Body of pancreas (tissue), 4 donors: ENCODE results near the gene COL23A1. TPM values are rescaled to one million over a fixed set of nuclear protein-coding genes. Genes with fewer than 3 reads are reported as not detected.

Experiments used
- ATAC-seq: fragments of 150-250 bp; one replicate; pipeline ENCODE4 v1.9.1; 2016
- DNase-seq, 4 donors: peaks; one replicate each; pipeline ENCODE4 v3.0.0-alpha.2; 2019
- H3K27ac ChIP-seq, 4 donors: fragments of 200-600 bp; sonication (generic); 1 replicate in 3 of 4; 2 replicates in 1 of 4; pipeline versions ENCODE4 v1.5.1 to v1.6.1; 2016 to 2019; ENCODE audit warnings: mild to moderate bottlenecking in 1 of 4, mixed read lengths in 1 of 4, moderate library complexity in 1 of 4
- H3K27me3 ChIP-seq, 2 donors: fragments of 200-600 bp; sonication (generic); one replicate each; pipeline ENCODE4 v1.6.0; 2016; ENCODE audit warnings: mild to moderate bottlenecking in 1 of 2
- H3K36me3 ChIP-seq, 2 donors: fragments of 200-600 bp; sonication (generic); replicated peaks in 1 of 2; 2 replicates each; pipeline ENCODE4 v1.5.1; 2016; ENCODE audit warnings: low read depth in 2 of 2; ENCODE audit not compliant: insufficient read depth in 1 of 2
- H3K4me1 ChIP-seq: fragments of 200-600 bp; sonication (generic); one replicate; pipeline ENCODE4 v1.6.0; 2016
- H3K4me3 ChIP-seq, 2 donors: fragments of 200-600 bp; sonication (generic); 1 replicate in 1 of 2; 2 replicates in 1 of 2; pipeline ENCODE4 v1.5.1; 2016 to 2019
- H3K9me3 ChIP-seq, 3 donors: fragments of 200-600 bp; sonication (generic); 1 replicate in 2 of 3; 2 replicates in 1 of 3; pipeline ENCODE4 v1.5.1; 2016
- POLR2A ChIP-seq, 3 donors: fragments of 450-650 bp; IDR thresholded peaks; one replicate each; pipeline ENCODE4 v1.6.1; 2016; ENCODE audit warnings: antibody characterized with exemption in 3 of 3, mild to moderate bottlenecking in 2 of 3
- WGBS, 2 donors: methylation state at CpG; one replicate each; pipeline ENCODE4 v1.1.5; 2017; 5-methylcytosine and 5-hydroxymethylcytosine counted together
- intact Hi-C: fragments of 100-400 bp; cut with DNase I; formaldehyde crosslinking; loops from one replicate; pipeline ENCODE4 v1.15.1; 2023
- total RNA-seq, 2 donors: library from RNA; depleted of rRNA; stranded (reverse); fragments of >200 nt; gene quantifications; one replicate each; pipeline ENCODE4 v1.1.0, GENCODE V29; 2016
- TF ChIP-seq, protein P1 (sequence below), 7 experiments: fragments of 450-650 bp in 4 of 7; fragments of 200-600 bp in 3 of 7; sonication (generic) in 3 of 7; IDR thresholded peaks; one replicate each; pipeline ENCODE4 v1.5.1; 2016 to 2019; ENCODE audit warnings: antibody characterized with exemption in 7 of 7

COL23A1 gene
- total RNA-seq, 2 donors from 2014 or later, result not detected

DNA sequence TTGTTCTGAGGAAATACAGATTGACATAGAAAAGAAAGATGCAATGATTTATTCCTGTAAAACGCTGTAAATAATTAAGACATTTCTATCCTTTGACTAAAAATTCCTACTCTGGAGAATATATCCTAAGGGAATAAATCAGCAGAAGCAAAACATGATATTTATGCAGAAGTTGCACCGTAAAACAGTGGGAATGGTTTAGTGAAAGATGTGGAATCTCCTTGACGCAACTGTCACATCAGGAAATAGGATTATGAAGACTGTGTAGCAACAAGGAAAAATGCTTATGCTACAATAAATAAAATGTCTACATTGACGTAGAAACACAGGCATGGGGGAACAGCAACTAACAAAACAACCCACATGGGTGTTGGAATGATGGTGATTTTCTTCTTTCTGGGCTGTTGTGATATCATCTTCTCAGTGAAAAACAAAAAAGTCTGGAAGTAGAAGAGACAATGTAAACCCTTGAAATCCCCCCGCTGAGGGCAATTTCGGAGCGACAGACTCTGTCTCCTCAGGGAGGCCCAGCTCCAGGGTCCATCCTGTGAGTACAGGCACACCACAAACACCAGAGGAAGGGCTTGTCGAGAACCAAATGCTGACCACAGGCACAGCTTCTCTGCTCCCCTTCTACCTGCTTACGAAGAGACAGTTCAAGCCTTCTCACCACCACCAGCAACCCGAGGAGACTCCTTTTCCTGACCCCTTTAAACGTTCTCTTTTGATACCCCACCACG lies 25.2 kb downstream of the COL23A1 start:
- H3K36me3 ChIP-seq, result no peaks in the 10 kb centered on the region
- no peak overlapping the region for H3K4me3 ChIP-seq
- no peaks in the 10 kb centered on the region for H3K27me3 ChIP-seq
- 32 to 39% methylated on average over 12 of the region's 12 CpGs for WGBS, 2 donors
- H3K9me3 ChIP-seq, result no peaks in the 10 kb centered on the region
- intact Hi-C loops, result no loop called here
- H3K4me1 ChIP-seq, result no peaks in the 10 kb centered on the region
- ATAC-seq, result no peak
- TF ChIP-seq, protein P1, sequence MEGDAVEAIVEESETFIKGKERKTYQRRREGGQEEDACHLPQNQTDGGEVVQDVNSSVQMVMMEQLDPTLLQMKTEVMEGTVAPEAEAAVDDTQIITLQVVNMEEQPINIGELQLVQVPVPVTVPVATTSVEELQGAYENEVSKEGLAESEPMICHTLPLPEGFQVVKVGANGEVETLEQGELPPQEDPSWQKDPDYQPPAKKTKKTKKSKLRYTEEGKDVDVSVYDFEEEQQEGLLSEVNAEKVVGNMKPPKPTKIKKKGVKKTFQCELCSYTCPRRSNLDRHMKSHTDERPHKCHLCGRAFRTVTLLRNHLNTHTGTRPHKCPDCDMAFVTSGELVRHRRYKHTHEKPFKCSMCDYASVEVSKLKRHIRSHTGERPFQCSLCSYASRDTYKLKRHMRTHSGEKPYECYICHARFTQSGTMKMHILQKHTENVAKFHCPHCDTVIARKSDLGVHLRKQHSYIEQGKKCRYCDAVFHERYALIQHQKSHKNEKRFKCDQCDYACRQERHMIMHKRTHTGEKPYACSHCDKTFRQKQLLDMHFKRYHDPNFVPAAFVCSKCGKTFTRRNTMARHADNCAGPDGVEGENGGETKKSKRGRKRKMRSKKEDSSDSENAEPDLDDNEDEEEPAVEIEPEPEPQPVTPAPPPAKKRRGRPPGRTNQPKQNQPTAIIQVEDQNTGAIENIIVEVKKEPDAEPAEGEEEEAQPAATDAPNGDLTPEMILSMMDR (IDR thresholded peaks at IDR 0.05), result no peak
- TF ChIP-seq POLR2A (IDR thresholded peaks at IDR 0.05), result no peak
- no peak overlapping the region for H3K27ac ChIP-seq
- no peak for DNase-seq

DNA sequence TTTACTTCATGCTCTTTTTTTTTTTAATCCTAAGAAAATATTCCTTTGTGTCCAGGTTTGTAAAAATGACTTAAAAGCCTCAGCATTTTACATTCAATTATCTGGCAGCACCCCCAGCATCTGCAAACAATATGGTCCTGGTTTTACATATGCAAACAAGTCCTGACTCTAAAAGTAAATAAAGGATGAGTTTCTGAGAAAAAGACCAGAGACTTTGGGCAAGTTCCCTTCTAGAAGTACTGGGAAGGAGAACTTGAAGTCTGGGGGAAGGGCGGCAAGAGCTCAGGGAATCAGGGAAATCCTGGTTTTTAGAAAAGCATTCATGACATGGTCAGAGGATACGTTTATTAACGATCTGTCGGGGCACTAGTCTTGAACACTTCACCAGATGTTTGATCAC lies 25.8 kb downstream of the COL23A1 start:
- intact Hi-C loops, result no loop called here
- ATAC-seq (no peak), DNase-seq (no peak)
- no peak for TF ChIP-seq POLR2A (IDR thresholded peaks at IDR 0.05)
- TF ChIP-seq, protein P1 (IDR thresholded peaks at IDR 0.05), result no peak
- no peaks in the 10 kb centered on the region for H3K27me3 ChIP-seq
- no peak overlapping the region for H3K4me3 ChIP-seq
- no peaks in the 10 kb centered on the region for H3K9me3 ChIP-seq
- H3K27ac ChIP-seq, result no peak overlapping the region
- H3K4me1 ChIP-seq, result no peaks in the 10 kb centered on the region
- no peaks in the 10 kb centered on the region for H3K36me3 ChIP-seq
- WGBS, 2 donors, result 7 to 14% methylated on average over 4 of the region's 4 CpGs

GRCh38 chr5:178563621-178564020 lies 26.6 kb downstream of the COL23A1 start:
- 59 to 62% methylated on average over 8 of the region's 8 CpGs for WGBS, 2 donors
- no peak overlapping the region for H3K4me3 ChIP-seq
- H3K9me3 ChIP-seq, result no peaks in the 10 kb centered on the region
- H3K4me1 ChIP-seq, result no peaks in the 10 kb centered on the region
- DNase-seq, result no peak
- ATAC-seq, result no peak
- intact Hi-C loops, result no loop called here
- no peak overlapping the region for H3K27ac ChIP-seq
- TF ChIP-seq POLR2A (IDR thresholded peaks at IDR 0.05), result no peak
- TF ChIP-seq, protein P1 (IDR thresholded peaks at IDR 0.05), result no peak
- no peaks in the 10 kb centered on the region for H3K36me3 ChIP-seq
- H3K27me3 ChIP-seq, result no peaks in the 10 kb centered on the region

GRCh38 chr5:178561746-178562264 lies 28.4 kb downstream of the COL23A1 start:
- Histone ChIP-seq H3K36me3 (no peaks in the 10 kb centered on the region), H3K27ac (no peak overlapping the region), H3K9me3 (no peaks in the 10 kb centered on the region), H3K27me3 (no peaks in the 10 kb centered on the region), H3K4me1 (no peaks in the 10 kb centered on the region), H3K4me3 (no peak overlapping the region)
- DNase-seq (no peak), ATAC-seq (no peak)
- intact Hi-C loops, result no loop called here
- TF ChIP-seq, protein P1 (IDR thresholded peaks at IDR 0.05), result no peak
- no peak for TF ChIP-seq POLR2A (IDR thresholded peaks at IDR 0.05)
- WGBS, 2 donors, result 74 to 83% methylated on average over 23 of the region's 23 CpGs

DNA sequence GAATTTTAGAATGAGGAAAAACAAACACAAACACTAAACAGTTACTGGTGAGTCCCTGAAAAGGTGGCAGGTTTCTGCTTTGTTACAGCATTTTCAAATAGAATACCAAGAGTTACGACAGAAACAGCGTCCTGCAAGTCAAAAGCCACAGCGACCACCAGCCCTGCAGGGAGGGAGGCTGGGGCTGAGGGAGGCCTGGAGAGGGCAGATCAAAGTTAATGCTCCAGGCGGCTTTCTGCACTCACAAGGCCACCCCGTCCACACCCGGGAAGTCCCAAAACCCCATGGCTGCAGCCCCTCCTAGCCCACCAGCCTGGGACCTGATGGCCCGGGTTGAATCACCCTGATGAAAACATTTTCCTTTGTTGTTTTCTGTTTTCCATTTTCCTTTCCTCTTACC lies 29.3 kb downstream of the COL23A1 start:
- no peaks in the 10 kb centered on the region for H3K4me1 ChIP-seq
- no peak for TF ChIP-seq POLR2A (IDR thresholded peaks at IDR 0.05)
- TF ChIP-seq, protein P1 (IDR thresholded peaks at IDR 0.05), result no peak
- intact Hi-C loops, result no loop called here
- H3K36me3 ChIP-seq, result no peaks in the 10 kb centered on the region
- ATAC-seq (no peak), DNase-seq (no peak)
- no peak overlapping the region for H3K27ac ChIP-seq
- no peaks in the 10 kb centered on the region for H3K9me3 ChIP-seq
- no peaks in the 10 kb centered on the region for H3K27me3 ChIP-seq
- 46 to 75% methylated on average over 7 of the region's 7 CpGs for WGBS, 2 donors
- H3K4me3 ChIP-seq, result no peak overlapping the region
